SKM-1 (cell line): ENCODE measurements around the gene FIGN.

Experiments
- DNase-seq: peaks from one replicate; lab custom pipeline; 2025; ENCODE audit not compliant: unreplicated experiment; lab: John Stamatoyannopoulos, UW

FIGN gene

DNA sequence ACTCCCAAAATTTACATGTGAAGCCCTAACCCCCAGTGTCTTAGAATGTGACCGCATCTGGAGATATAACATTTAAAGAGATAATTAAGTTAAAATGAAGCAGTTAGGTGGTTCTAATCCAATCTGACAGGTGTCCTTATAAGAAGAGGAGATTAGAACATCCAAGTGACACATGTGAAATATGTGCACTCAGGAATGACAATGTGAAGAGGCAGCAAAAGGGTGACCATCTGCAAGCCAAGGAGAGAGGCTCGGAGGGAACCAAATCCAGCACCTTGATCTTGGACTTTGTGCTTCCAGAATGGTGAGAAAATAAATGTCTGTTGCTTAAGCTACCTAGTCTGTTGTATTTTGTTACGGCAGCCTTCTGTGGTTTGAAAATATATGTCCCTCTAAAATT lies 165.4 kb downstream of the FIGN start:
- no peak for DNase-seq

DNA sequence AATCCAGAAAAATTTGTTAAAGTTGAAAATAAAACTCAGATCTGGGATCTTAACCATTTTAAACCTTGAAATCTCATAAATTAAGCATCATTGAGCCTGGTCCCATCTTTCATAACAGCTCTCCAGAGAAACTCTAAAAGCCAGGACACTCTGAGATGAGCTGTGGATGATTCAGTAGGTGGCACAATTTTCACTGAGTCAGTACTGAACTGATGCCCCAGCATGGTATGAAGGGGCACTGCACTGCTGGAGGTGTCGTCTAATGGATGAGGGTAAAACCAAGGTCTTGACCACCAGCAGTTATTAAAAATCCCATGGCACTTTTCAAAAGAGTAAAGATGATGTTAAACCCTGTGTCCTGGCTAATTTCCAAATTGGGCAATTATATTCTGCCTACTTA lies 170.6 kb downstream of the FIGN start:
- no peak for DNase-seq

DNA sequence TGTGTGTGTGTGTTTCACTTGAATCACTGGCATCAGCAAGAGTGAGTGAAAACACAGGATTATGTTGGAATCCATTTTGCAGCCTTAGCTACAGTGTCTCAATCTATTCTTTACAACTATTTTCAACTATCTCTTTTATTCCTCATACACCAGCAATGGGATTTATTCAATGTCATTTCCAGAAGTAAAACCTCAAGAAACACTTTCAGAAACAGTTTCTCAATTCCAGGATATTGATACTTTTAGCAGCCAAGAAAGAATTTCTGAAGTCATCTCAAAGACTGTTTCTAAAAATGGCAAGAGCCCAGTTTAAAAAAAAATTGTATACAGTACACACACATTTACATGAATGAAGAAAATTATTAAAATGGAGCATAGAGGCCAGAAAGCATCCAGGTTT lies 171.6 kb downstream of the FIGN start:
- no peak for DNase-seq

DNA sequence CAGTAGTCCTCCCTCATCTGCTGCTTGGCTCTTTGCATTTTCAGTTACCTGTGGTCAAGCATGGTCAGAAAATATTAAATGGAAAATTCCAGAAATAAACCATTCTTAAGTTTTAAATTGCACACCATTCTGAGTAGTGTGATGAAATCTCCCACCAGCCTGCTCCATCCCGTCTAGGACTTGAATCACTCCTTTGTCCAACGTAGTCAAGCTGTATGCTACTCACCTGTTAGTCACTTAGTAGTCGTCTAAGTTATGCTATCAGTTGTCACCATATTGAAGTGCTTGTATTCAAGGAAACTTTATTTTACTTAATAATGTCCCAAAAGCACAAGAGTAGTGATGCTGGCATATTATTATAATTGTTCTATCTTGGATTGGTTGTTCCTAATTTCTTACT lies 172.5 kb downstream of the FIGN start:
- no peak for DNase-seq

DNA sequence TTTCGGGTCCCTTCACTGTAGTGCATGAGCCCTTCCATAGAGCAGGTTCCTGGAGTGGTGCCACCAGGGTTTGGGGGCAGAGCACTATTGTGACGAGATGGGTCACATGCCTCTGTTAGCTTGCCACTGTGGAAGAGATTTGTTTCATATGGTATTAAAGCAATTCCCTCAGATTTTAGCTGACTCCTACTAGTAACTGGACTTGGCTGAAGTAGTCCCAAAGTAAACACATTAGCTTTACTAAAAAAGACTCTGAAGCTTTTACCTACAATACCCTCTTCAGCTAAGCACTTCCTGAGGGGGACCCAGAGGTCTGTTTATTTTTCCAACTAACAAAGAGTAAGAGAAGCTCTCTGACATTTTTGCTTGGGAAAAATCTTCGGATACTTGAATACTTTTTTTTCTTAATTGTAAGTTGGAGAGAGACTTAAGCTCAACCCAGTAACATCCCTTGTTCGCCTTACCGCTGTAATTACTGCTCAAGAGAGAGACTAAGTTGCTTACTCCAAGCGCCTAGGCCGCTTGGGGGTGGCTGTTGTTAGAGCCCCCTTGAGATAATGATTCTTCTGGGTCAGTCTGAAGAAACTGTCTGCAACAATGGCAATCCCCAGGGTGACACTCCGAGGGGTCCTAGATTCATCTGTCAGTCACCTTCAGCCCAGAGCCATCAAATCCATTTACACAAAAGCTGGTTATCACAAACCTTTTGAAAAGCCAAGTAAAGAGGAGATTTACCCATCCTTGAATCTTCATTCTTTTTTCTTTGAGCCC lies 177.4 kb downstream of the FIGN start:
- no peak for DNase-seq

DNA sequence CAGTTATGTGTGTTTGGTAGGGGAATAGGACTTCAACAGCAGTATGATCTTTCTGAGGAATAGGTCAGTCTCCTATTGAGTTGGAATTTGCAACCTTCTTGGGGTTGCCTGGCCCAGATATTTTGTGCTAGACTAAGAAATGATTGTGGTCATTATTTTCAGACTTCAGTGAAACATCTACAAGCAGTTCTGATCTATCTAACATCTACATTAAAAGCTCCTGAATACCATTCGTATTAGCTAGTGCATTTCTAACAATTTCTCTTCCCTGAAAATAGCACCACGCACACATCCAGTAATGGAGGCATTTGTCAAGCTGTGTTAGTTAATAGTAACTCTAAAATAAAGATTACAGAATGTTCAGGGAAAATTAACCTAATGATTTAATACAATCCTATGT lies 179.3 kb downstream of the FIGN start:
- no peak for DNase-seq

DNA sequence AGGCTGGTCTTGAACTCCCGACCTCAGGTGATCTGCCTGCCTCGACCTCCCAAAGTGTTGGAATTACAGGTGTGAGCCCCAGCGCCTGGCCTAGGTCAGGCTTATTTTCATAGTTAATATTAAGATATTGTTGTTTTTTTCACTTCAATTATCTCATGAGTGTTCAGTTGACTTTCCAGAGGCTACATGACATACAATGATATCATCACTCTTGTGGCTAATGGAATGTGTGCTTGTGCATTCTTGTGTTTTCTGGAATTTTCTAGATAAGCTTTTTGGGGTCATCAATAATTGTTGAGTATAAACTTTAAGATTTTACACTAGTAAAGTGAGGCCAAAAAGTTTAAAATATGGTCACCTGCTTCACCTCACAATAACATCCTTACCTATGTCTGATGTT lies 180.9 kb downstream of the FIGN start:
- no peak for DNase-seq

DNA sequence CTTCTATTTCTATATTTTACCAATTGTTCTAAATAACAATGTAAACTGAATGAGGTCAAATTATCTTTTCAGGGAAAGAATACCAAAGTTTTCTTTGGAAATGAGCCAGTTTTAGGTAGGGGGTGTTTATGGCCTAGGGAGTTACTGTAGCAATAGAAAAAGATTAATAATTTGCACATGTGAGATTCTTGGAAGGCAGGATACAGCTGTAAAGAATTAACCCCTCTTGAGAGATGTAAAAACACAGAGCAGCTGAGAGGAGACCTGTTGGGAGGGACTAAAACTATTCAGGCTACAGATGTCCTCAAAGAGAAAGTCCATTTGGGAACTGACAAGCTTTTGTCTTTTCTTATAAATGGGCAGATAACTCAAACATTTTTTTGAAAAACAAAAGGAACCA lies 182.2 kb downstream of the FIGN start:
- no peak for DNase-seq

DNA sequence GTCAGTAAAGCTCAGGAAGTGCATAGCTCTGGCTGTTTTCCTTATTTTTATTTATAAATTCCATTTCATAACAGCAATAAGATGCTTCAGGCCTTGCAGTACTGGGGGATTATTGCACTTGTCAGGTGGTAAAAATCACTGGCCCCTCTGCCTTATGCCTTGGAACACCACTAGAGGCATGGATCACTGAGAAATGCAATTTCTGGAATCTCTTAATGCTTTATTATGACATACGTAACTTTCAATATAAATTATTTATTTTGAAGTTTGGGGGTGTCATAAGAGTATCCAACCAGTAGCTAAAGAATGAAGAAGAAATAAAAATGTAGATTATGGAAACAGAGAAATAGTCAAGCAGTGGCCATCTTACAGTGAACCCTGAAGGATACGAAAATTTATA lies 183.1 kb downstream of the FIGN start:
- DNase-seq: no peak

DNA sequence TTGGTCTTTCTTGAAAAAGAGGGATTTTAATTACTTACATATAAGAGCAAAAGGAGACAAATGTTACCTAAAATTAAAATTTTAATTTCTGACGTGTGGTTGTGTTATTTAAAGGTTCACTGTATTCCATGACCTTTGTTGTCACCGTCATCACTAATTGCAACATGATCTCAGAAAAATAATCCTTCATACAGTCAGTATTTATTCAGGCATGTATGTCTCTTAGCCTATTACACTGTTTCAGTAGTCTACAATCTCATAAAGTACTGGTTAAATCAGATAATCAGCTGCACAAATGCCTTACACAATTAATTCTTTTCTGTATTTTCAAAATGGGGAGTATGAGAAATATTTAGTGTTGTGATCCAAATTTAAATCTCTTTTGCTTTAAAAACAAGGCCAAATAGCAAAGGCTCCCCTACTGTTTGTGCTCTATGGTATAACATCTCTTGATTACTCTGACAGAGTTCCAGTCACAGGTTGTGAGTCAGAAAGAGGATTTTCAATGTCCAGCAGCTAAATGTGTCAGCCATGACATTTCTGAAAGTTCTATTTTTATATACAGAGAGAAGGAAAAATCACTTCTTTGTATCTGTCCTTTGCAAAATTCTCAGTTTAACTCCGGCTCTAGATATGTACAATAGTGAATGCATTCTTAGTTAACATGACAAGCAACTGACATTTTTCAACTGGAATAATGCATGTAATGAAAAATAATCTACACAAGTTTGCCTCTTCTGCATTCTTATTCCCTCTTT lies 184.0 kb downstream of the FIGN start:
- no peak for DNase-seq

DNA sequence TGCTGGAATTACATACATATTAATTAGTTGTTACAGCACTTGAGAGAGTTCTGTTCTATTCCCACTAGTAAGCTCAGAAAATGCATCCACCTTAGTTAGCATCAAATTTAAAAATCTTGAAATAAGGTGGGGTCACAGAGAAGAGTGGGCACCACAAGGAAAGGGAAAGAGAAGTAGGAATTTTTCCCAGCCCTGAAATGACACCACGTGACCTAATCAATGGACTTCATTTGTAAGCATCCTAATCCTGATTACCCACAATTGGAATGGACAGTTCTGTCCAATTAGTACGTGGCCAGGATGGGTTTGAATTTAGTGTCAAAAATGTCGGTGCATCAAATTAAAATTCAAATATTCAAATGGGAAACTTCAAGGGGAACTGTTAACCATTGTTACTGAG lies 186.8 kb downstream of the FIGN start:
- no peak for DNase-seq
